Occipital lobe (tissue), 2 donors: ENCODE measurements around the gene CDT1. TPM values are rescaled to one million over a fixed set of nuclear protein-coding genes. Genes with fewer than 3 reads are reported as not detected.
"Not testable (repeated sequence)": the region's sequence is repeated elsewhere in the genome, so short reads cannot be mapped to it uniquely, and the experiment has no call there.

Experiments used
- DNase-seq: peaks from one replicate; lab custom pipeline; 2025; lab: John Stamatoyannopoulos, UW
- total RNA-seq: library from RNA; depleted of rRNA; stranded (reverse); fragments of >200 nt; gene quantifications from one replicate; pipeline ENCODE4 v1.2.3, GENCODE V29; 2014

CDT1 gene
- total RNA-seq, 1 donor from 2014 or later = 1.6 TPM

GRCh38 chr16:88768071-88768783, 35.4 kb upstream of the CDT1 start:
- DNase-seq = no peak

GRCh38 chr16:88769617-88770460, 33.8 kb upstream of the CDT1 start:
- DNase-seq = no peak

DNA sequence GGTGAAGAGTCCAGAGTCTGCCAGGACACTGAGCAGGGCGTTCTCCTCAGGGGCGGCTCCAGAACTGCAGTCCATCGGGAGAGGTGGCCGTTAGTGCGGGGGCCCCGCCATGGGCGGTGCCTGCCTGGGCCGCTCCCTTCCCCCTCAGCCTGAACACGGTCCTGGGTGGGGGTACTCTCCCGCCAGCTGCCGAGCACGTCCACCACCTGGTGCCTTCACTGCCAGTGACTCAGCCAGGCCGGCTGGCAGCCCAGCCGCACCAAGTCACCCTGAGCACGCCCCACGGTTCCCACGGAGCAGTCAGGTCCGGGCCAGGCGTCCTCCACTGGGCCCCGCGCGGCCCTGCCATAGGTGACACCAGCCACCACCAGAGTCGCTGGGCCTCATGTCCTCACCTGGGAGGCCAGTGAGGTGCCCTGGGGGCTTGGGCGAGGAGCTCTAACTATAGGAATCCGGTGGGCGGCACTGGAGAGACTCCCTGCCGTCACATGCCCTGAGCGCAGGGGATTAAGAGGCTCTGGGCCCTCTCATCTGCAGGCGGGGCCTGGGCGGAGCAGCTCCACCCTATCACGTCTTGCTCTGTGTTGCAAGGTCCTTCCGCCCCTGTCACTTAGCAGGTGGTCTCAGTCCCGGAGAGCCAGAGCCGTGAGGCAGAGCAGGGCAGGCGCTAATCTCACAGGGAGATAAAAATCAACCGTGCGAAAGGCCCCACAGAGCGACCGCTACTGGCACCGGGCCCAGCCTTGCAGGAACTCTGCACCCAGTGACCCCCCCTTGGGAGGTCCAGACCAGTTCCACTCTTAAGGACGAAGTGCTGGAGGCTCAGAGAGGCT, 32.9 kb upstream of the CDT1 start:
- no peak for DNase-seq

DNA sequence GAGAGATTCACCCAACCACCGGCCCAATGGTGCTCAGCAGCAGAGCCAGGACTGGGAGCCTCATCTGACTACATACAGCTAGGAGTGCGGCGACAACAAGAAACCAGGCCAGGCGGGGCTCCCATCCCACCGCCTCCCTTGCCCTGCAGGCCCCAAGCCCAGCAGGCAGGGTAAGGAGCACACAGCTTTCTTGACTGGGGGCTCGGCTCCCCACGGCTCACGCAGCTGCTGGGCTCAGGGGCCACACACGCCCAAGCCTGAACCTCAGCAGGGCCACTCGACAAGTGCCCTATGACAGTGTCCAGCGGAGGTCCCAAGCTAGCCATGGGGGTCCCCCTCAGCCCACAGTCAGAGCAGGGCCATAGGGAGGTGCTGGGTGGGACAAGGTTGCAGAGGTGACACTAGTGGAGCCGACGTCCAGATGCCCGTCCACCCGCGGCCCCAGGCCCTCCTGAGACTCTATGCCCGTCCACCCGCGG, 32.3 kb upstream of the CDT1 start:
- no peak for DNase-seq

DNA sequence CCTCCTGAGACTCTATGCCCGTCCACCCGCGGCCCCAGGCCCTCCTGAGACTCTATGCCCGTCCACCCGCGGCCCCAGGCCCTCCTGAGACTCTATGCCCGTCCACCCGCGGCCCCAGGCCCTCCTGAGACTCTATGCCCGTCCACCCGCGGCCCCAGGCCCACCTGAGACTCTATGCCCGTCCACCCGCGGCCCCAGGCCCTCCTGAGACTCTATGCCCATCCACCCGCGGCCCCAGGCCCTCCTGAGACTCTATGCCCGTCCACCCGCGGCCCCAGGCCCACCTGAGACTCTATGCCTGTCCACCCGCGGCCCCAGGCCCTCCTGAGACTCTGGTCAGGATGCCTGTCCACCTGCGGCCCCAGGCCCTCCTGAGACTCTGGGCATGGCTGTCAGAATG, 31.8 kb upstream of the CDT1 start:
- not testable (repeated sequence) for DNase-seq

DNA sequence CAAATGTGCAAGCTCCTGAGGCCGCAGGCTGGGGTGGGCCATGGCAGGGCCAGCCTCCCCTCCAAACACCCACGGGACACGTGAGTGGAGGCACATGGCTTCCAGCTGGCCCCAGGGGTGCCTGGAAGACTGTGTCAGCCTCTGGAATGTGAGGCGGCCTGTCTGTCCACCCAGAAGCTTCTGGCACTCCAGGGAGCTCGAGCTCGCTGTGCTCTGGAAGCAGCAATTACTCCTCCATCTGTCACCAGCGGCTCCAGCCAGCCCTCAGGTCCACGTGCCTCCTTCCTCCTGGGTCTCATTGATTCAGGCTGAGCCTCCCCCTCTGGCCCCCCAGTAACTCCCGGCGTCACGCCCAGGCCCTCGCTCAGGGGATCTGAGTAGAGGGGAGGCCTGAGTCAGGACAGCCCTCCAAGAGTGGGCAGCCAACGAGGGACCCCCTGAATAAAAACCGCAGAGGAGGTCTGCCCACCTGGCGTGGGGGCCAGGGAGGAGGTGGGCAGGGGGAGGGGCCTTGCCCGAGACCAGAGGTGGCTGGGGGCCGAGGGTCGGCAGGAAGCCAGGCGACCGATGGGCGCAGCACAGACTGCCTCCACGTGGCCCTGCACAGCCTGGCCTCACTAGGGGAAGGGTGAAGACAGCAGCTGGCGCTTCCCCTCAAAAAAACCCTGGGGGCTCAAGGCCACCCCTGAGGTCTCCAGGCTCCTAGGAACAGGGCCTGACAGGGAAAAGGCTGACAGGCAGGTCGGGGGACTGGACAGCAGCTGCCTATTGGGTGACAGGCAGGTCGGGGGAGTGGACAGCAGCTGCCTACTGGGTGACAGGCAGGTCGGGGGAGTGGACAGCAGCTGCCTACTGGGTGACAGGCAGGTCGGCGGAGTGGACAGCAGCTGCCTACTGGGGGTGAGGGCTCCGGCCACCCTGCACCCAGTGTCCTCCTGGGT, 30.4 kb upstream of the CDT1 start:
- DNase-seq = no peak

GRCh38 chr16:88773812-88774291, 29.7 kb upstream of the CDT1 start:
- DNase-seq = no peak

DNA sequence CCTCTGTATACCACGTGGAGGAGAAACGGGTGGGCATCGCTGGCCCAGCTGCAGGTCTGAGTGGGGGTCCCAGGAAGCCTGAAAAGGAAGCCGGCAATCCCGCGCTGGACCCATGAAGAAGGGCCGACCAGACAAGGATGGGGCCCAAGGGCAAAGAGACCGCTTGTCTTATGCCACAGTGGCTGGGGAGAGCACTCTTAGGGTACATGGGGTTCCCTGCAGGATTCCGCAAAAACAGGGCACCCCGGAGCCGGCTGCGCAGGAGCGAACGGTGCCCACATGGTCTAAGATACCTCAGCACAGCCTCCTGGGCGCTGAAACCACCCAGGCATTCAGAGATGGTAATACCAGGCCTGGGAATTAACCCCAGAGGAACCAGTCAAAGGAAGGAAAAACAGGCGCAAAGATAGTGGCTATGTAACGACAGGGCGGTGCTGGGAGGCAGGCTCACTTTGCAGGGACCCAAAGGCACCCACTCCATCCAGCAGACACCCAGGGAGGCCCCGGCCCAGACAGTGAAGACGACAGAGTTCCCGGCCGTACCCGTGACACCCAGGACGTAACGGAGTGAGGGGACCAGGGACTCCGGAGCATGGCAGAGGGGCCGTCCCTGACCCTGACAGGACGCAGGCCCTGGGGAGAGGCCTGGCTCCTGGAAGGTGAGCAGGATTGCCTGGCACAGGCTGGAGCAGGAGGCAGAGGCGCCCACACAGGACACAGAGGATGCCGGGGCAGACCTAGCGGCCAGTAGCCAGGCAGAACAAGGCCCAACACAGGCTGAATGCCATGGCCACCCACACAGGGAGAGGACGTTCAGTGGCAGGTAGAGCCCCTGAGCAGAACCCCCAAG, 28.8 kb upstream of the CDT1 start:
- DNase-seq = no peak

DNA sequence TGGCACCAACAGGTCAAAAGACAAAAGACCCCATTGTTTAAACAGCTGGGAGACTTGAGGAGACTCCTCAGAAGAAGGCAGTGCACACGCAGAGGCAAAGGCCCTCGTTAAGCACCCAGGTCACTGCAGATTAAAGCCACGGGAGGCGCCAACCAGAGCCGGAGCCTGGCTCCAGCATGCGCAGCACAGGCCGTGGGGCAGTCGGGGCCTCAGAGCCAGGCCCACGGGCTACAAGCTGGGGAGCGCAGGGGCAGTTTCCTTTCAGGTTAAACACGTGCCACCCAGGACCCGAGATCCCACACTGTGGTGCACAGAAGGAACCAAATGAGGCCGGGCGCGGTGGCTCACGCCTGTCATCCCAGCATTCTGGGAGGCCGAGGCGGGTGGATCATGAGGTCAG, 27.8 kb upstream of the CDT1 start:
- DNase-seq = no peak

GRCh38 chr16:88777471-88778270, 25.9 kb upstream of the CDT1 start:
- DNase-seq = no peak

- no peak for DNase-seq
Observed at GRCh38 chr16:88778271-88778525, 25.4 kb upstream of the CDT1 start.

DNA sequence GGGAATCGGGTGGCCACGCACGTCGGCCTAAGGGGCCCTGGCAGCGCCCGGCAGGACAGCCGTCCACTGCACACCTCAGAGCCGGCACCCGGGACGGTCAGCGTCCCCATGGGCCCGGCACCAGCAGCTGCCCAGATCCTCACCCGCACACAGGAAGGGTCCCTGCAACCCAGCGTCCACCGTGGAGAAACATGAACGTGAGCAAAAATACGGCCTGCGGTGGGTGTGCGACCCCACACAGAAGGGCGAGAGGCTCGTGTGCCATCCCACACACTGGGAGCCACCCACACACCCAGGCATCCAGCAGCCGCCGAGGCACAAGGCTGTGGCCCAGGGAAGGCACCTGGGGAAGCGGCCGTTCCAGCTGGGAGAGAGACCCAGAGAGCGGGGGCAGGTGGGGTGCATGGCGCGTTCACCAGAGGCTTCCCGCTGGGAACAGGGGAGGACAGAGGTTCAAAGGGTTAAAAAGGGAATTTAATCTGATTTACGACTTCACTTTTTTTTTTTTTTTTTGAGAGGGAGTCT, 25.0 kb upstream of the CDT1 start:
- no peak for DNase-seq

DNA sequence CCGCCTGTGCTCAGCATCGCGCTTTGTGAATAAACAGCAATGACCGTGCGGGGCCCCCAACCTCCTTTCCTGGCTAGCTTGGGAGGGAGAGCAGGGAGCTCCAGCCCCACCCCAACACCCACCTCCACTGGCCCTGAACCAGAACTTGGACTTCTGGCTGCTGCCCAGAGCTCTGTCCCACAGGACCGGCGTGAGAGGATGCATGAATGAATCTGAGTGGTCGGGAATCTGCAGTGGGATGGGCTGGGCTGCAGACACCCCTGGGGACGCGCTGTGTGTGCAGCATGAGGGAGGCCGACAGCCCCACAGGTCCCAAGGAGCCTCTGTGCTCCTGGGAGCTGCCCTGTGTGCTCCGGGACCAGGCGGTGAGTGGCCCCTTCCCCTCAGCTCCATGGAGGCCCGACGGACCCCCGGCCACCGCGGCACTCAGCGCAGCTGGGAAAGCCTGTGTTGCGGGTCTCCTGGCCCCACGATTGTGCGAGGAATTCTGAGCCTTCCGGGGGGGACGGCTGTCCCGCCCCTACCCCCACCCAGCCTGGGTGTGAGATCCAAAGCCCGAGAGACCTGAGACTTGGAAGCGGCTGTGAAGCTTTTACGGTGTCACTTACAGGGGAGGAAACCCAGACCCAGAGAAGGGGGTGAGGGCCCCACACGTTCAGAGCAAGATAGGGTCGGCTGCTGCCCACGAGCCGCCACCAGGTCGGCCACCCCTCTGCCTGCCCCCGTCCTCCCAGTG, 24.0 kb upstream of the CDT1 start:
- DNase-seq = no peak

DNA sequence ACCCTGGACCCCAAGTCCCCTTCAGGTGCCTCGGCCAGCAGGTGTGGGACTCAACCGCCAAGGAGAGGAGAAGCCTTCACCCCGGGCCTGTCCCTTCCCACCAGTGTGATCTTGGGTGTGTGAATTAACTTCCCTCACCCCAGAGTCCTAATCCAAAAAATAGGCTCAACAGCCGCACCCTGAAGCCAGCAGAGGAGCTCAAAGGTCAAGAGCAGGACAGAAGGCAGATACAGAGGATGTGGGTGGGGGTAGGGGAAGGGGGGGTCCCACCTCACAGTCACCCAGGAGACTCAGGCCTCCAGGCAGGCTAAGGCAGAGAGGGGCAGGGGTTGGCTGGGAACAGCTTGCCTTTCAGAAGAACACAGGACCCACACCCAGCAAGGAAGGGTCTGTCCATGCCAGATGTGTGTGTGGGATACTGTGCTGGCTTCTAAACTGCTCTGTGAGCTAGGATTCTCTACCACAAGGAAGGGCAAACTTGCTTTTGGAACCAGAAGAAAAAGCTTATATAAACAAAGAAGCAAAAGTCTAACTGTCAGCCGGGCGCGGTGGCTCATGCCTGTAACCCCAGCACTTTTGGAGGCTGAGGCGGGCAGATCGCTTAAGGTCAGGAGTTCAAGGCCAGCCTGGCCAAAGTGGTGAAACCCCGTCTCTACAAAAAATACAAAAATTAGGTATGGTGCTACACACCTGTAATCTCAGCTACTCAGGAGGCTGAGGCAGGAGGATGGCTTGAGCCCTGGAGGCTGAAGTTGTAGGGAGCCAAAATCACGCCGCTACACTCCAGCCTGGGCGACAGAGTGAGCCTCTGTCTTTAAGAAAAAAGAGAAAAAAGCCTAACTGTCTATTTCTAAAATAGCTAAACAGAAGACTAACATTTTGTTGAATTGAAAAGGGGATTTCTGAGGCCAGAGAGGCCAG, 23.2 kb upstream of the CDT1 start:
- DNase-seq = no peak

GRCh38 chr16:88781140-88782077, 22.2 kb upstream of the CDT1 start:
- no peak for DNase-seq
